HCT116 (cell line): ENCODE data around the gene GRB2. TPM values are rescaled to one million over a fixed set of nuclear protein-coding genes. Genes with fewer than 3 reads are reported as not detected.

Experiments
- ATAC-seq: fragments of 200-7000 bp; cut with Tn5 transposase; 2 replicates; pipeline ENCODE4 v1.9.1; 2020; ENCODE audit warnings: mild to moderate bottlenecking, moderate library complexity
- BruUV-seq: library from RNA; stranded (reverse); fragments of 400-500 nt; replicated peaks from 2 replicates; lab custom pipeline; 2021; lab: Mats Ljungman, UMichigan
- CTCF ChIA-PET: fragments of 300-600 bp; sonication (Branson Sonifier 250); formaldehyde crosslinking; loops from one replicate; lab custom pipeline; 2021; ENCODE audit warnings: antibody characterized with exemption; lab: Charles Lee
- POLR2A ChIA-PET: fragments of 300-600, 350-600 bp; sonication (Branson Sonifier 250); formaldehyde crosslinking; loops from one replicate; lab custom pipeline; 2021; ENCODE audit warnings: antibody characterized with exemption; lab: Charles Lee
- RAD21 ChIA-PET, 2 experiments: fragments of 300-600 bp; sonication (Branson Sonifier 250); formaldehyde crosslinking; loops; one replicate each; lab custom pipeline; 2023; ENCODE audit warnings: low total read pairs in 2 of 2; ENCODE audit not compliant: uncharacterized antibody in 2 of 2, unreplicated experiment in 2 of 2, low non-redundant PET in 1 of 2; lab: Charles Lee
- DNase-seq: peaks from one replicate; pipeline ENCODE4 v3.0.0-alpha.2; 2010; ENCODE audit warnings: low read depth, low spot score
- H2AFZ ChIP-seq: fragments of 200-600 bp; shearing (Covaris generic), sonication (generic); 2 replicates; pipeline ENCODE4 v1.6.1; 2017; ENCODE audit warnings: low read depth, mixed run types, mixed read lengths, antibody characterized with exemption, low read length; ENCODE audit not compliant: poor library complexity, severe bottlenecking
- H3K27ac ChIP-seq: 2 replicates; pipeline ENCODE4 v1.5.1; 2012; ENCODE audit warnings: low read depth, low read length
- H3K27me3 ChIP-seq: fragments of 200-600 bp; sonication (generic); 2 replicates; pipeline ENCODE4 v1.6.1; 2016; ENCODE audit warnings: mixed run types, low read length, mixed read lengths; ENCODE audit not compliant: insufficient read depth
- H3K36me3 ChIP-seq, 2 experiments: fragments of 200-500 bp in 1 of 2; fragments of 200-600 bp in 1 of 2; sonication (Bioruptor generic) in 1 of 2; sonication (generic) in 1 of 2; 2 replicates each; pipeline versions ENCODE4 v1.5.1 to v1.6.1; 2014 to 2016; ENCODE audit warnings: low read length in 2 of 2, inconsistent platforms in 1 of 2, mixed read lengths in 1 of 2, mixed run types in 1 of 2; ENCODE audit not compliant: insufficient read depth in 2 of 2, control insufficient read depth in 1 of 2
- H3K4me1 ChIP-seq, 2 experiments: fragments of 200-600 bp in 1 of 2; sonication (generic) in 1 of 2; 2 replicates each; pipeline versions ENCODE4 v1.5.1 to v1.6.1; 2012 to 2017; ENCODE audit warnings: low read length in 2 of 2, inconsistent platforms in 1 of 2, mild to moderate bottlenecking in 1 of 2, mixed read lengths in 1 of 2, mixed run types in 1 of 2, moderate library complexity in 1 of 2; ENCODE audit not compliant: insufficient read depth in 2 of 2, control insufficient read depth in 1 of 2
- H3K4me2 ChIP-seq: fragments of 200-600 bp; sonication (generic); 2 replicates; pipeline ENCODE4 v1.6.1; 2017; ENCODE audit warnings: mixed run types, low read length, mixed read lengths
- H3K4me3 ChIP-seq, 2 experiments: fragments of 200-600 bp in 1 of 2; sonication (generic) in 1 of 2; replicated peaks in 1 of 2; 2 replicates each; pipeline ENCODE4 v1.5.1; 2011 to 2016; ENCODE audit warnings: low read length in 2 of 2, control low read depth in 1 of 2, low read depth in 1 of 2, mild to moderate bottlenecking in 1 of 2, mixed read lengths in 1 of 2, mixed run types in 1 of 2
- H3K79me2 ChIP-seq: fragments of 200-600 bp; sonication (generic); 2 replicates; pipeline ENCODE4 v1.6.1; 2017; ENCODE audit warnings: mild to moderate bottlenecking, mixed run types, low read length, moderate library complexity, mixed read lengths; ENCODE audit not compliant: insufficient read depth
- H3K9ac ChIP-seq: fragments of 200-600 bp; sonication (generic); 2 replicates; pipeline ENCODE4 v1.6.1; 2016; ENCODE audit warnings: low read length, mixed read lengths
- H3K9me2 ChIP-seq: fragments of 200-600 bp; sonication (generic), shearing (Covaris generic); 2 replicates; pipeline ENCODE4 v1.6.1; 2017; ENCODE audit warnings: mixed run types, mild to moderate bottlenecking, moderate library complexity; ENCODE audit not compliant: insufficient read depth
- H3K9me3 ChIP-seq, 2 experiments: fragments of 200-500 bp in 1 of 2; fragments of 200-600 bp in 1 of 2; sonication (Bioruptor generic) in 1 of 2; sonication (generic) in 1 of 2; 2 replicates each; pipeline ENCODE4 v1.6.1; 2014 to 2017; ENCODE audit warnings: low read length in 2 of 2, mixed read lengths in 2 of 2, inconsistent platforms in 1 of 2, low read depth in 1 of 2, mild to moderate bottlenecking in 1 of 2, mixed run types in 1 of 2, moderate library complexity in 1 of 2; ENCODE audit not compliant: control insufficient read depth in 1 of 2, insufficient read depth in 1 of 2
- H4K20me1 ChIP-seq: fragments of 200-600 bp; sonication (generic), shearing (Covaris generic); 2 replicates; pipeline ENCODE4 v1.6.1; 2017; ENCODE audit warnings: mixed run types, mild to moderate bottlenecking, moderate library complexity; ENCODE audit not compliant: insufficient read depth
- CBX3 ChIP-seq: IDR thresholded peaks from 2 replicates; pipeline ENCODE4 v1.6.1; 2012; ENCODE audit warnings: low read depth
- EGR1 ChIP-seq: IDR thresholded peaks from 2 replicates; pipeline ENCODE4 v1.6.1; 2012; ENCODE audit warnings: low read depth
- ELF1 ChIP-seq: IDR thresholded peaks from 2 replicates; pipeline ENCODE4 v1.6.1; 2012; ENCODE audit warnings: low read depth, borderline replicate concordance
- EZH2phosphoT487 ChIP-seq: fragments of 200-600 bp; IDR thresholded peaks from 2 replicates; pipeline ENCODE4 v1.6.1; 2018; ENCODE audit warnings: antibody characterized with exemption, borderline replicate concordance
- FOSL1 ChIP-seq: IDR thresholded peaks from 2 replicates; pipeline ENCODE4 v1.6.1; 2012; ENCODE audit warnings: low read depth
- POLR2AphosphoS5 ChIP-seq: IDR thresholded peaks from 2 replicates; pipeline ENCODE4 v1.6.1; 2011; ENCODE audit warnings: mild to moderate bottlenecking, low read depth, low read length, moderate library complexity
- RAD21 ChIP-seq: IDR thresholded peaks from 2 replicates; pipeline ENCODE4 v1.6.1; 2012; ENCODE audit warnings: low read depth, mild to moderate bottlenecking
- REST ChIP-seq: IDR thresholded peaks from 2 replicates; pipeline ENCODE4 v1.6.1; 2012; ENCODE audit warnings: low read depth
- SP1 ChIP-seq: IDR thresholded peaks from 2 replicates; pipeline ENCODE4 v1.6.1; 2012; ENCODE audit warnings: low read depth
- SRF ChIP-seq: IDR thresholded peaks from 2 replicates; pipeline ENCODE4 v1.6.1; 2012; ENCODE audit warnings: low read depth
- TCF7L2 ChIP-seq: IDR thresholded peaks from 2 replicates; pipeline ENCODE4 v1.7.0; 2011; ENCODE audit warnings: borderline replicate concordance, inconsistent platforms; ENCODE audit not compliant: insufficient read depth, insufficient read length; ENCODE audit errors: extremely low read depth
- YY1 ChIP-seq: IDR thresholded peaks from 2 replicates; pipeline ENCODE4 v1.6.1; 2011; ENCODE audit warnings: low read length, low read depth, moderate library complexity, mild to moderate bottlenecking; ENCODE audit not compliant: insufficient replicate concordance; ENCODE audit errors: extremely low read depth
- ZNF274 ChIP-seq: fragments of 200-500 bp; sonication (Bioruptor generic); IDR thresholded peaks from 2 replicates; pipeline ENCODE4 v1.6.1; 2014; ENCODE audit warnings: mild to moderate bottlenecking, low read depth, low read length, inconsistent platforms
- intact Hi-C: fragments of 100-400 bp; cut with micrococcal nuclease; formaldehyde crosslinking; loops from 2 replicates; pipeline ENCODE4 v1.10.0; 2022
- total RNA-seq: library from RNA; stranded (reverse); gene quantifications from one replicate; pipeline ENCODE4 v1.2.1, GENCODE V29; 2021; ENCODE audit not compliant: unreplicated experiment
- TF ChIP-seq, protein P1 (sequence below): IDR thresholded peaks from 2 replicates; pipeline ENCODE4 v1.6.1; 2011; ENCODE audit warnings: mild to moderate bottlenecking, low read length, moderate library complexity; ENCODE audit not compliant: insufficient replicate concordance; ENCODE audit errors: extremely low read depth
- TF ChIP-seq, protein P2 (sequence below), 3 experiments: fragments of 200-600 bp in 1 of 3; sonication (generic) in 1 of 3; IDR thresholded peaks in 2 of 3; conservative IDR thresholded peaks in 1 of 3; 2 replicates each; pipeline ENCODE4 v1.5.1; 2012 to 2017; ENCODE audit warnings: low read depth in 2 of 3, low read length in 2 of 3, antibody characterized with exemption in 1 of 3, borderline replicate concordance in 1 of 3, control low read depth in 1 of 3, mild to moderate bottlenecking in 1 of 3, mixed read lengths in 1 of 3, mixed run types in 1 of 3, moderate library complexity in 1 of 3; ENCODE audit not compliant: insufficient read depth in 1 of 3
- TF ChIP-seq, protein P3 (sequence below): IDR thresholded peaks from 2 replicates; pipeline ENCODE4 v1.6.1; 2012

Gene GRB2
- total RNA-seq, 1 experiment from 2014 or later = 146 TPM

DNA sequence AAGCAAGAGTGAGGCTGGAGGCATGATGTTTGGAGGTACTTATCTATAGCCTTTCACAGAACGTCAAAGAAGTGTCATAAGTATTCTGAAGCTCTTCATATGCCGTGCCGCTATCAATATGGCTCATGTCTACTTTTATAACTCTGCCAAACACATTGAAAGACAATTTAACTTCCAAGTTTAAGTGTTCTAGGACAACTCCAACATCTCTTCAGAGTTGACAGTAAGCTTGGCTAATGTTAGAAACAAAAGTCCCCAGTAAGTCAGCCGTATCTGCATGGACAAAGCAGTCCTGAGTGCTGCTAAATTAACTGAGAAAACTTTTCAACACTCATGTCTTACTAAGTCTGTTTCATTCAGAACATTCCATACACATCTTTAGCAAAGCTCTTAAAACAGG is 32.2 kb downstream of the GRB2 start:
- DNase-seq = no peak
- H3K4me2 ChIP-seq = no peak overlapping the region
- no peaks in the 10 kb centered on the region for H3K9me3 ChIP-seq
- H2AFZ ChIP-seq = no peak overlapping the region
- no peaks in the 10 kb centered on the region for H3K9me2 ChIP-seq
- ChIA-PET CTCF (interaction anchor here (0.8 kb wide), 1 partner anchor 51 kb away, joined by 3 read pairs; no protein-coding TSS in a partner anchor), RAD21 (no interaction called here), POLR2A (interaction anchor here (2.9 kb wide), 1 partner anchor 20 kb away, joined by 9 read pairs; no protein-coding TSS in a partner anchor)
- H3K4me3 ChIP-seq = no peak overlapping the region
- H3K4me1 ChIP-seq = peaks cover 0 to 1% of the 10 kb centered on the region in 2 experiments; a peak in 1 of 4 replicates
- no peak overlapping the region for H3K9ac ChIP-seq
- TF ChIP-seq, protein P1, sequence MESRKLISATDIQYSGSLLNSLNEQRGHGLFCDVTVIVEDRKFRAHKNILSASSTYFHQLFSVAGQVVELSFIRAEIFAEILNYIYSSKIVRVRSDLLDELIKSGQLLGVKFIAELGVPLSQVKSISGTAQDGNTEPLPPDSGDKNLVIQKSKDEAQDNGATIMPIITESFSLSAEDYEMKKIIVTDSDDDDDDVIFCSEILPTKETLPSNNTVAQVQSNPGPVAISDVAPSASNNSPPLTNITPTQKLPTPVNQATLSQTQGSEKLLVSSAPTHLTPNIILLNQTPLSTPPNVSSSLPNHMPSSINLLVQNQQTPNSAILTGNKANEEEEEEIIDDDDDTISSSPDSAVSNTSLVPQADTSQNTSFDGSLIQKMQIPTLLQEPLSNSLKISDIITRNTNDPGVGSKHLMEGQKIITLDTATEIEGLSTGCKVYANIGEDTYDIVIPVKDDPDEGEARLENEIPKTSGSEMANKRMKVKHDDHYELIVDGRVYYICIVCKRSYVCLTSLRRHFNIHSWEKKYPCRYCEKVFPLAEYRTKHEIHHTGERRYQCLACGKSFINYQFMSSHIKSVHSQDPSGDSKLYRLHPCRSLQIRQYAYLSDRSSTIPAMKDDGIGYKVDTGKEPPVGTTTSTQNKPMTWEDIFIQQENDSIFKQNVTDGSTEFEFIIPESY = no peak
- TF ChIP-seq ZNF274 (no peak), POLR2AphosphoS5 (no peak), EGR1 (no peak), SP1 (no peak), TCF7L2 (no peak), YY1 (no peak), FOSL1 (no peak), ELF1 (no peak), SRF (no peak), EZH2phosphoT487 (no peak), CBX3 (no peak), REST (no peak), RAD21 (no peak)
- TF ChIP-seq, protein P2, sequence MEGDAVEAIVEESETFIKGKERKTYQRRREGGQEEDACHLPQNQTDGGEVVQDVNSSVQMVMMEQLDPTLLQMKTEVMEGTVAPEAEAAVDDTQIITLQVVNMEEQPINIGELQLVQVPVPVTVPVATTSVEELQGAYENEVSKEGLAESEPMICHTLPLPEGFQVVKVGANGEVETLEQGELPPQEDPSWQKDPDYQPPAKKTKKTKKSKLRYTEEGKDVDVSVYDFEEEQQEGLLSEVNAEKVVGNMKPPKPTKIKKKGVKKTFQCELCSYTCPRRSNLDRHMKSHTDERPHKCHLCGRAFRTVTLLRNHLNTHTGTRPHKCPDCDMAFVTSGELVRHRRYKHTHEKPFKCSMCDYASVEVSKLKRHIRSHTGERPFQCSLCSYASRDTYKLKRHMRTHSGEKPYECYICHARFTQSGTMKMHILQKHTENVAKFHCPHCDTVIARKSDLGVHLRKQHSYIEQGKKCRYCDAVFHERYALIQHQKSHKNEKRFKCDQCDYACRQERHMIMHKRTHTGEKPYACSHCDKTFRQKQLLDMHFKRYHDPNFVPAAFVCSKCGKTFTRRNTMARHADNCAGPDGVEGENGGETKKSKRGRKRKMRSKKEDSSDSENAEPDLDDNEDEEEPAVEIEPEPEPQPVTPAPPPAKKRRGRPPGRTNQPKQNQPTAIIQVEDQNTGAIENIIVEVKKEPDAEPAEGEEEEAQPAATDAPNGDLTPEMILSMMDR (IDR thresholded peaks at IDR 0.05 in 2 of 3, conservative IDR thresholded peaks at IDR 0.05 in 1 of 3; ENCODE audit: borderline replicate concordance in 1 of 3, insufficient read depth in 1 of 3, low read depth in 2 of 3, low read length in 2 of 3) = no peak
- TF ChIP-seq, protein P3, sequence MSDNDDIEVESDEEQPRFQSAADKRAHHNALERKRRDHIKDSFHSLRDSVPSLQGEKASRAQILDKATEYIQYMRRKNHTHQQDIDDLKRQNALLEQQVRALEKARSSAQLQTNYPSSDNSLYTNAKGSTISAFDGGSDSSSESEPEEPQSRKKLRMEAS = no peak
- BruUV-seq = no TSS peak
- intact Hi-C loops = no loop called here
- peaks cover 90% of the 10 kb centered on the region for H3K79me2 ChIP-seq
- ATAC-seq = no peak
- no peaks in the 10 kb centered on the region for H3K27me3 ChIP-seq
- H3K36me3 ChIP-seq = 0 out of 4 replicates have a peak, but pooled peaks cover 0 to 2% of the 10 kb centered on the region in 2 experiments
- peaks cover 27% of the 10 kb centered on the region; the same call in 1 of the 2 replicates for H4K20me1 ChIP-seq
- H3K27ac ChIP-seq = no peak overlapping the region
